Thymus (tissue), 11 donors: ENCODE results near the gene PDE6G. TPM values are rescaled to one million over a fixed set of nuclear protein-coding genes. Genes with fewer than 3 reads are reported as not detected.
"Not testable (repeated sequence)": the region's sequence is repeated elsewhere in the genome, so short reads cannot be mapped to it uniquely, and the experiment has no call there.

Experiments used
- DNase-seq, 9 donors: peaks; one replicate each; pipeline ENCODE4 v3.0.0-alpha.2; 2013; ENCODE audit warnings: low spot score in 9 of 9, low read depth in 6 of 9, missing footprints in 1 of 9
- H3K27ac ChIP-seq, 2 donors: one replicate each; pipeline ENCODE4 v1.5.1; 2013; ENCODE audit warnings: control low read depth in 1 of 2, low read depth in 1 of 2, low read length in 1 of 2, mild to moderate bottlenecking in 1 of 2, moderate library complexity in 1 of 2
- H3K27me3 ChIP-seq, 2 donors: one replicate each; pipeline ENCODE4 v1.5.1; 2013; ENCODE audit warnings: low read length in 1 of 2; ENCODE audit not compliant: control insufficient read depth in 2 of 2, insufficient read depth in 1 of 2
- H3K36me3 ChIP-seq, 2 donors: one replicate each; pipeline ENCODE4 v1.5.1; 2013; ENCODE audit warnings: low read length in 1 of 2, mild to moderate bottlenecking in 1 of 2, moderate library complexity in 1 of 2; ENCODE audit not compliant: control insufficient read depth in 2 of 2, insufficient read depth in 2 of 2
- H3K4me1 ChIP-seq, 2 donors: one replicate each; pipeline ENCODE4 v1.5.1; 2013; ENCODE audit warnings: low read length in 2 of 2; ENCODE audit not compliant: control insufficient read depth in 2 of 2, insufficient read depth in 2 of 2
- H3K4me3 ChIP-seq, 2 donors: one replicate each; pipeline ENCODE4 v1.5.1; 2013; ENCODE audit warnings: low read length in 2 of 2, control low read depth in 1 of 2, mild to moderate bottlenecking in 1 of 2
- H3K9me3 ChIP-seq, 2 donors: one replicate each; pipeline ENCODE4 v1.5.1; 2013; ENCODE audit warnings: low read length in 1 of 2, mild to moderate bottlenecking in 1 of 2; ENCODE audit not compliant: control insufficient read depth in 2 of 2, insufficient read depth in 1 of 2
- WGBS: extraction: QIAGEN DNeasy Blood & Tissue Kit; methylation state at CpG from one replicate; pipeline ENCODE4 v1.1.7; 2013; 5-methylcytosine and 5-hydroxymethylcytosine counted together
- polyA plus RNA-seq: library from polyadenylated mRNA; stranded (reverse); fragments of 200-250 nt; gene quantifications from one replicate; pipeline ENCODE4 v1.2.3, GENCODE V29; 2013
- total RNA-seq: library from RNA; stranded (reverse); fragments of 120-200 nt; gene quantifications from one replicate; pipeline ENCODE4 v1.2.4, GENCODE V29; 2013
- donor health status: healthy.

The PDE6G gene
- total and polyA plus RNA-seq, 2 donors = 12.2 to 18.2 TPM

DNA sequence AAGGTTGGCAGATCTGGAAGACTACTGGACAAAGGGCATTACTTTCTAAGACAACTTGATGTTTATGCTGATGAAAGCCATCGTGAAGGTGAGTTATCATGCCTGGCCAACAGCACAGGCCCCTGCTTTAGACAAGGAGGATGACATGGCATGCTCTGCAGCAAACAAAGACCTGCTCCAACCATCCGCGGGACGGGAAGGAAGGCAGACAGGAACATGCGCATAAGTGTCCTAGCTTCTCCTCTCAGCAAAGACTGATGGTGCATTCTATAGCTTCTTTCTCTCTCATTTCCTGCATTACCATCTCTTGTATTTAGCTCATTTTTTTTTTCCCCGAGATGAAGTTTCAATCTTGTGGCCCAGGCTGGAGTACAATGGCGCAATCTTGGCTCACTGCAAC lies 24.9 kb downstream of the PDE6G start:
- DNase-seq = no peak
- Histone ChIP-seq H3K27me3 (no peaks in the 10 kb centered on the region), H3K4me3 (no peak overlapping the region), H3K9me3 (no peaks in the 10 kb centered on the region), H3K36me3 (peaks cover 25 to 37% of the 10 kb centered on the region in 2 donors), H3K4me1 (peaks cover 12% of the 10 kb centered on the region in 2 donors), H3K27ac (no peak overlapping the region)
- WGBS = 82% methylated on average over 7 of the region's 7 CpGs

DNA sequence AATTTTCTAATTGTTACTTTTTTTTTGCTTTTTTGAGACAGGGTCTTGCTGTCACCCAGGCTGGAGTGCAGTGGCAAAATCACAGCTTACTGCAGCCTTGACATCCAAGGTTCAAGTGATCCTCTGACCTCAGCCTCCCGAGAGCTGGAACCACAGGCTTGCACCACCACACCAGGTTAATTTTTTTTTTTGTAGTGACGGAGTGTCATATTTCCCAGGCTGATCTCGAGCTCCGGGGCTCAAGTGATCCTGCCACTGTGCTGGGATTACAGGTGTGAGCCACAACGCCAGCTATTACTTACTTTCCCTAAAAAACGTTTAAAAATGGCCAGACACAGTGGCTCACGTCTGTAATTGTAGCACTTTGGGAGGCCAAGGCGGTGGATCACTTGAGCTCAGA lies 26.1 kb downstream of the PDE6G start:
- H3K27me3 ChIP-seq = no peaks in the 10 kb centered on the region
- H3K4me1 ChIP-seq = peaks cover 1 to 2% of the 10 kb centered on the region in 2 donors
- no peak overlapping the region for H3K27ac ChIP-seq
- peaks cover 32 to 48% of the 10 kb centered on the region in 2 donors for H3K36me3 ChIP-seq
- H3K9me3 ChIP-seq = no peaks in the 10 kb centered on the region
- H3K4me3 ChIP-seq = no peak overlapping the region
- 97% methylated on average over 8 of the region's 8 CpGs for WGBS
- DNase-seq = no peak

- 97% methylated on average over 11 of the region's 11 CpGs for WGBS
- Histone ChIP-seq H3K36me3 (peaks cover 67 to 72% of the 10 kb centered on the region in 2 donors), H3K4me3 (no peak overlapping the region), H3K4me1 (no peaks in the 10 kb centered on the region), H3K27me3 (no peaks in the 10 kb centered on the region), H3K27ac (no peak overlapping the region), H3K9me3 (peaks cover 0 to 4% of the 10 kb centered on the region in 2 donors)
- no peak for DNase-seq
These were observed 34.7 kb downstream of the PDE6G start for GRCh38 chr17:81621494-81622130.

DNA sequence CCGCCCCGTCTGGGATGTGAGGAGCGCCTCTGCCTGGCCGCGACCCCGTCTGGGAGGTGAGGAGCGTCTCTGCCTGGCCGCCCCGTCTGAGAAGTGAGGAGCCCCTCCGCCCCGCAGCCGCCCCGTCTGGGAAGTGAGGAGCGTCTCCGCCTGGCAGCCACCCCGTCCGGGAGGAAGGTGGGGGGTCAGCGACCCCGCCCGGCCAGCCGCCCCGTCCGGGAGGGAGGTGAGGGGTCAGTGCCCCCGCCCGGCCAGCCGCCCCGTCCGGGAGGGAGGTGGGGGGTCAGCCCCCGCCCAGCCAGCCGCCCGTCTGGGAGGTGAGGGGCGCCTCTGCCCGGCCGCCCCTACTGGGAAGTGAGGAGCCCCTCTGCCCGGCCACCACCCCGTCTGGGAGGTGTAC lies 38.0 kb downstream of the PDE6G start:
- Histone ChIP-seq H3K4me1 (peaks cover 0 to 13% of the 10 kb centered on the region in 2 donors), H3K36me3 (peaks cover 60 to 68% of the 10 kb centered on the region in 2 donors)
- not testable (repeated sequence) for H3K9me3 ChIP-seq, H3K27me3 ChIP-seq, H3K4me3 ChIP-seq, H3K27ac ChIP-seq, DNase-seq
- WGBS = 97% methylated on average over 30 of the region's 36 CpGs

DNA sequence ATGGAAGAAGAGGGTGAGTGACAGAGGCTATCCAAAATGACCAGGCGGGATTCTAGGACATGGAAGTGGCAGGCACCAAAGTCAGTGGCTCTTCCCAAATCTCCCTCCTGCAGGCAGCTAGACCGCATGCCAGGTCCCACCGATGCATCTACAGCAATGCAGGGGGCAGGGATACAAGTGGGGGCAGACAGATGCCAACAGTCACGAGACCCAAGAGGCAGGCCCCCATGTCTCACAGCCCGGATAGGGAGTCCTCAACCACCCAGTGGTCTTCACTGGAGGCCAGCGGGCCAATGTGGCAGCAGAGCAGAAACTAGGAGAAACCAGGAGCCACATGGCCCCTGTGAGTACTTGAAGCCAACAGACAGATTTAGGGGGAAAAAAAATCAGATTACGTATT lies 39.5 kb downstream of the PDE6G start:
- Histone ChIP-seq H3K27ac (no peak overlapping the region), H3K4me3 (no peak overlapping the region), H3K9me3 (peaks cover 0 to 4% of the 10 kb centered on the region in 2 donors), H3K27me3 (no peaks in the 10 kb centered on the region), H3K36me3 (peaks cover 62 to 67% of the 10 kb centered on the region in 2 donors), H3K4me1 (peaks cover 0 to 13% of the 10 kb centered on the region in 2 donors)
- no peak for DNase-seq
- WGBS = 64% methylated on average over 7 of the region's 7 CpGs

DNA sequence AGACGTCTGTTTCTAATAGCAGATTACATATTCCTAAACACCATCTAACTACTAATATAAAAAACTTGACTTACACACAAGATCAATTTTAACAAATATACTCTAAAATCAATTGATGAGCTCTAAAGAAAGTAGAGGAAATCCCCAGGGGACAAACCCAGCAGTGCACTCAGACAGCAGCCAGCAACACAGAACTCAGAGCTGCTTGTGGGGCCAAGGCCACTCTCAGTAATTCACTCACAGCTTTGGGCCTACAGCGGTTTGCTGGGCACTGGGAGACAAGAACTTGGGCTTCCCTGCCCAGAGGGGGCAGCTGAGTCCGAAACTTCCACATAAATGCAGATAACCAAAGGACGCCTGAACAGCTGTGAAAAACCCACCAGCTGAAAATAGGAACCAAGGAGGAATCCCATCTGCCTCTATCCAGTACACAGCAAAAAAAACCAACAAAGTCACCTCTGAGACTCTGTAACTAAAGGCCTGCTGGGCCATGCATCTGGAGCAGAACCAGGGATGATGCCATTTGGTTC lies 40.9 kb downstream of the PDE6G start:
- H3K27me3 ChIP-seq = no peaks in the 10 kb centered on the region
- peaks cover 55 to 56% of the 10 kb centered on the region in 2 donors for H3K36me3 ChIP-seq
- H3K4me3 ChIP-seq = no peak overlapping the region
- peaks cover 0 to 13% of the 10 kb centered on the region in 2 donors for H3K4me1 ChIP-seq
- peaks cover 0 to 4% of the 10 kb centered on the region in 2 donors for H3K9me3 ChIP-seq
- WGBS = 97% methylated on average over 4 of the region's 4 CpGs
- H3K27ac ChIP-seq = no peak overlapping the region
- DNase-seq = no peak

DNA sequence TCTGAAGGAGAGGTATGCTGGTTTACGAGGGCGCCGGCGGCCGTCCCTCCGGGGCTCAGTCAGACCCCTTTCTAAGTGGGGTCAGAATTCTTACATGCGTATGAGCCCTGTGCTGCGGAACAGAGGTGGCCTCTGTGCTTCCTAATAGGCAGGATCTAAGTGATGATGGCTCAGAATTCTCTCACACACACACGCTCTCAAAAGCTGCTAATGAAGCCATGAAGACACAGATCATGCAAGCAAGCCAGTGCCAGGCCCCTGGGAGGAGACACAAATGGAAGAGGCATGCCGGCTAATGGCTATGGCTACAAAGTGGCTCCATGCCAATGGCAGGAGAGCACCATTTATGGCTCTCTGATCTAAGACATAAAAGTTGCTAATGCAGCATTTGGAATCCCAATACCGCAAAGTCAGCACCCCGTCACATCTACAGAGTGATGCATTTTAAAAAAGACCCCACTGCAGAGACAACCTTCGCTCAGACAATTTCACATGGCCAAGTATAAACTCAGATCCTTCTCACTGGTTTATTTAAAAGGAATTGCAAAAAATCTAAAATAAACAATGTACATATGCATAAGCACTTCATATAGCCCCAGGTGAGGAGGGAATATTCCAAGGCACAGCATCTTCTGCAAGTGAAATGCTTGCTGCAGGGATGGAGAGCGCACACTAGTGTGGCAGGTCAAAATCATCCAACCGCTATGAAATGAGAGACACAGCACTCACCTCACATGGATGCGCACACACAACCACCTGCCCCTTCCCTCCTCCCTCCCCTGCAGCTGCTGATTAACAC lies 44.0 kb downstream of the PDE6G start:
- Histone ChIP-seq H3K36me3 (peaks cover 73 to 78% of the 10 kb centered on the region in 2 donors), H3K4me3 (no peak overlapping the region), H3K4me1 (peaks cover 0 to 13% of the 10 kb centered on the region in 2 donors), H3K9me3 (peaks cover 0 to 4% of the 10 kb centered on the region in 2 donors), H3K27ac (no peak overlapping the region), H3K27me3 (no peaks in the 10 kb centered on the region)
- no peak for DNase-seq
- 91% methylated on average over 16 of the region's 16 CpGs for WGBS

DNA sequence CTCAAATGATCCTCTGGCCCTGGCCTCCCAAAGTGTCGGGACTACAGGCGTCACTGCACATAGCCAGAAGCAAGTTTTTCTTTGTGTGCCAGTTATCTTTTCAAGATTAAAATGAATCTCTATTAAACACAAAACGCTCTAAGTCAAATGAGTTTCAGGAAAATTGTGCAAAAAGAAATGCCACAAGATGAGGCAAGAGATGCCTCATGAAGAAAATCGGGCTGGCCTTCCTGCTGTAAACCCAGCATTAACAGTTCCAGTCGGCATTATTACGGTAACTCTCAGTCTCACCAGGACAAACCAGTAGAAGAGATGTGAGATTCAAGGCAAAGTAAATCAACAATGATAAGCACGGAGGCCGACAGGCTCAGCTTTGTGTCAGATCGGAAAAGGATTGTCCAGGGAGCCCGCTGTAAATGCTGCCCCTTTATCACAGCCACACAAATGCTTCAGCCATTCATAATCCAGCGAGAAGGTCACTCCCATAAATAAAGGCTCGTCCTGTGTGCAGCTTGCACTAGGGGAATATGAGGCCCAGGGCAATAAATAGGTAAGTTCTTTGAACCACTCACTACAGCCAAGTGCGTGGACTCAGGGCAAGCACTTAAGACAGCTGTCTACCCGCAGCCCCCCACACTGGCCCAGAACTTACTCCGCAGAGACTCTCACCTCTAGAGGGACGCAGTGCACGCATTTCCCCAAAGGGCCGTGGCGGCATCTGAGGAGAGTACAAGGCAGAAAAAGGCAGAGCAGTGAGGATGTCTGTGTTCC lies 46.6 kb downstream of the PDE6G start:
- H3K36me3 ChIP-seq = peaks cover 78 to 81% of the 10 kb centered on the region in 2 donors
- no peaks in the 10 kb centered on the region for H3K27me3 ChIP-seq
- H3K27ac ChIP-seq = no peak overlapping the region
- 97% methylated on average over 19 of the region's 19 CpGs for WGBS
- no peaks in the 10 kb centered on the region for H3K9me3 ChIP-seq
- H3K4me1 ChIP-seq = peaks cover 0 to 6% of the 10 kb centered on the region in 2 donors
- no peak for DNase-seq
- H3K4me3 ChIP-seq = no peak overlapping the region
